ENCODE results near the gene CAB39L. TPM values are rescaled to one million over a fixed set of nuclear protein-coding genes. Genes with fewer than 3 reads are reported as not detected.

CAB39L gene
- polyA plus RNA-seq, 1 donor (not counting 4 experiments of a cell fraction or from before 2014, with no cell fraction given) = 10.1 TPM

DNA sequence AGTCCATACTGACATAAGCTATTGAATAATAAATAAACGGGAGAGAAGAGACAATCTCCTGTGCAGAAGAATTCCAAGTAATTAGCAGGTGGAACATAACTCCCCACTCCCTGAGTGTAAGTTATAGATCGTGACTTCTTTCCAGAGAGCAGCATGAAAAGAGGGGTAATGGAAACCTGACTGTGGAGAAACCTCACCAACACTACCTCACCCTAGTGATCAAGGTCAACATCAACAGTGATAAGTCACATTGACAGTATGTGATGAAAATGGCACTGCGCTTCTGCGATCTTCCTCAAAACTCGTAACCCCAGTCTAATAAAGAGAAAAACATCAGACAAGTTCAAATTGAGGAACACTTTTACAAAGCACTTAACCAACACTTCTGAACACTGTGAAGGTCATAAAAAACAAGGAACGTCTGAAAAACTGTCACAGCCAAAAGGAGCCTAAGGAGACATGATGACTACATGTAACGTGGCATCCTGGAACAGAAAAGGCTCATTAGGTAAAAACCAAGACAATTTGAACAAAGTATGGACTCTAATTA, 19.8 kb downstream of the CAB39L start:
- Histone ChIP-seq H3K4me3 (ENCODE audit: control insufficient read depth in 2 of 3, extremely low read depth in 1 of 3, insufficient read depth in 2 of 3, low read depth in 1 of 3, low read length in 3 of 3) (no peak overlapping the region), H3K79me2 (ENCODE audit: control insufficient read depth, insufficient read depth, low read length) (no peaks in the 10 kb centered on the region), H3K36me3 (ENCODE audit: control insufficient read depth in 2 of 2, extremely low read depth in 1 of 2, insufficient read depth in 2 of 2, low read length in 2 of 2) (no peaks in the 10 kb centered on the region), H2AFZ (ENCODE audit: control insufficient read depth, low read length) (no peak overlapping the region), H3K9ac (ENCODE audit: control insufficient read depth, extremely low read depth, insufficient read depth, low read length) (no peak overlapping the region), H3K27me3 (ENCODE audit: control insufficient read depth, extremely low read depth, insufficient read depth, low read length) (no peaks in the 10 kb centered on the region), H3K4me2 (ENCODE audit: control insufficient read depth, extremely low read depth, insufficient read depth, low read depth, low read length) (no peak overlapping the region), H3K9me1 (ENCODE audit: control insufficient read depth, extremely low read depth, insufficient read depth, low read length) (no peaks in the 10 kb centered on the region), H3K4me1 (ENCODE audit: control insufficient read depth, extremely low read depth, insufficient read depth, low read length) (no peaks in the 10 kb centered on the region), H3K27ac (ENCODE audit: control insufficient read depth, insufficient read depth, low read length) (no peak overlapping the region), H4K20me1 (ENCODE audit: control insufficient read depth, extremely low read depth, insufficient read depth, low read length) (no peaks in the 10 kb centered on the region), H3K9me3 (ENCODE audit: control insufficient read depth, low read depth, low read length) (no peaks in the 10 kb centered on the region)
- TF ChIP-seq EZH2 (IDR thresholded peaks at IDR 0.05; ENCODE audit: low read length) = no peak
- TF ChIP-seq, protein P1, sequence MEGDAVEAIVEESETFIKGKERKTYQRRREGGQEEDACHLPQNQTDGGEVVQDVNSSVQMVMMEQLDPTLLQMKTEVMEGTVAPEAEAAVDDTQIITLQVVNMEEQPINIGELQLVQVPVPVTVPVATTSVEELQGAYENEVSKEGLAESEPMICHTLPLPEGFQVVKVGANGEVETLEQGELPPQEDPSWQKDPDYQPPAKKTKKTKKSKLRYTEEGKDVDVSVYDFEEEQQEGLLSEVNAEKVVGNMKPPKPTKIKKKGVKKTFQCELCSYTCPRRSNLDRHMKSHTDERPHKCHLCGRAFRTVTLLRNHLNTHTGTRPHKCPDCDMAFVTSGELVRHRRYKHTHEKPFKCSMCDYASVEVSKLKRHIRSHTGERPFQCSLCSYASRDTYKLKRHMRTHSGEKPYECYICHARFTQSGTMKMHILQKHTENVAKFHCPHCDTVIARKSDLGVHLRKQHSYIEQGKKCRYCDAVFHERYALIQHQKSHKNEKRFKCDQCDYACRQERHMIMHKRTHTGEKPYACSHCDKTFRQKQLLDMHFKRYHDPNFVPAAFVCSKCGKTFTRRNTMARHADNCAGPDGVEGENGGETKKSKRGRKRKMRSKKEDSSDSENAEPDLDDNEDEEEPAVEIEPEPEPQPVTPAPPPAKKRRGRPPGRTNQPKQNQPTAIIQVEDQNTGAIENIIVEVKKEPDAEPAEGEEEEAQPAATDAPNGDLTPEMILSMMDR (optimal IDR thresholded peaks at IDR 0.05 in 1 of 3, IDR thresholded peaks at IDR 0.05 in 1 of 3, conservative IDR thresholded peaks at IDR 0.05 in 1 of 3; ENCODE audit: extremely low read depth in 1 of 3, insufficient read depth in 2 of 3, low read length in 3 of 3) = no peak
- FAIRE-seq = peak; percentile 49
- no peak for DNase-seq (ENCODE audit: low read depth, low spot score)
- dilution Hi-C loops (cut with MboI; ENCODE audit: extremely low pct_ligation_motif_present, low sequenced_read_pairs) = no loop called here

DNA sequence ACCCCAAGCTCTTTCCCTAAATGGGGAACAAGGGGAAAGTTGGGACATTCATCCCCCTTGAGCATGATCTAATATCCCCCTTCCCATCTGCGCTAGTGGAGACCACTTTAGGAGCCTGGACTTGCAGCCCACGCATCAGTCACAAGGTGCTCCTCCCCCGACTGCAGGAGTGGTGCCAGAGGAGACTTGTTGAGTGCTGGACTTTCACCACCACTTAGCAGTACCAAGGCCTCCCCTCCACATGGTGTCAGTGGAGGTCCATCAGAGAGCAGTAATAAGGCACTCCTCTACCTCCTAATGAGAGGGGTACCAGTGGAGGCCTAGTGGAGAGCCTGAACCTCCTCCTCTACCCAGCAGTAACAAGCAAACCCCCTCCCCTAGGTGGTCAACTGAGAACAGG, 22.5 kb downstream of the CAB39L start:
- Histone ChIP-seq H3K36me3 (ENCODE audit: control insufficient read depth in 2 of 2, extremely low read depth in 1 of 2, insufficient read depth in 2 of 2, low read length in 2 of 2) (no peaks in the 10 kb centered on the region), H3K9ac (ENCODE audit: control insufficient read depth, extremely low read depth, insufficient read depth, low read length) (no peak overlapping the region), H3K4me3 (ENCODE audit: control insufficient read depth in 2 of 3, extremely low read depth in 1 of 3, insufficient read depth in 2 of 3, low read depth in 1 of 3, low read length in 3 of 3) (no peak overlapping the region), H3K4me1 (ENCODE audit: control insufficient read depth, extremely low read depth, insufficient read depth, low read length) (no peaks in the 10 kb centered on the region), H3K27ac (ENCODE audit: control insufficient read depth, insufficient read depth, low read length) (no peak overlapping the region), H2AFZ (ENCODE audit: control insufficient read depth, low read length) (no peak overlapping the region), H3K4me2 (ENCODE audit: control insufficient read depth, extremely low read depth, insufficient read depth, low read depth, low read length) (no peak overlapping the region), H3K79me2 (ENCODE audit: control insufficient read depth, insufficient read depth, low read length) (no peaks in the 10 kb centered on the region), H3K27me3 (ENCODE audit: control insufficient read depth, extremely low read depth, insufficient read depth, low read length) (no peaks in the 10 kb centered on the region), H4K20me1 (ENCODE audit: control insufficient read depth, extremely low read depth, insufficient read depth, low read length) (no peaks in the 10 kb centered on the region), H3K9me3 (ENCODE audit: control insufficient read depth, low read depth, low read length) (no peaks in the 10 kb centered on the region), H3K9me1 (ENCODE audit: control insufficient read depth, extremely low read depth, insufficient read depth, low read length) (no peaks in the 10 kb centered on the region)
- no peak for DNase-seq (ENCODE audit: low read depth, low spot score)
- FAIRE-seq = no peak
- dilution Hi-C loops (cut with MboI; ENCODE audit: extremely low pct_ligation_motif_present, low sequenced_read_pairs) = no loop called here
- TF ChIP-seq, protein P1 (optimal IDR thresholded peaks at IDR 0.05 in 1 of 3, IDR thresholded peaks at IDR 0.05 in 1 of 3, conservative IDR thresholded peaks at IDR 0.05 in 1 of 3; ENCODE audit: extremely low read depth in 1 of 3, insufficient read depth in 2 of 3, low read length in 3 of 3) = peak in 1 of 3 experiments; percentile 42
- TF ChIP-seq EZH2 (IDR thresholded peaks at IDR 0.05; ENCODE audit: low read length) = no peak

Measured in keratinocyte (primary cell).